Hematopoietic multipotent progenitor cell treated with erythropoietin and hydrocortisone succinate and interleukin-3 and kit ligand, for 15 days (in vitro differentiated cells): ENCODE measurements around the gene CCDC154.

Experiments
- DNase-seq: peaks from one replicate; pipeline ENCODE4 v3.0.0-alpha.2; 2015; ENCODE audit warnings: low spot score

Gene CCDC154

GRCh38 chr16:1435921-1436697, 8.2 kb downstream of the CCDC154 start:
- DNase-seq: no peak

- no peak for DNase-seq
Measured at GRCh38 chr16:1434644-1435592, 9.4 kb downstream of the CCDC154 start.

- DNase-seq: no peak
Measured at GRCh38 chr16:1433756-1434155, 10.6 kb downstream of the CCDC154 start.

GRCh38 chr16:1433263-1433560, 11.1 kb downstream of the CCDC154 start:
- no peak for DNase-seq

- DNase-seq: no peak
Measured at GRCh38 chr16:1432388-1433262, 11.7 kb downstream of the CCDC154 start.

- no peak for DNase-seq
Measured at GRCh38 chr16:1431497-1432270, 12.7 kb downstream of the CCDC154 start.

GRCh38 chr16:1430759-1431496, 13.4 kb downstream of the CCDC154 start, which contains the start of gene PERCC1:
PERCC1 (plus strand) TSS chr16:1431078; CDS start chr16:1432594, 1,516 bp downstream.
- no peak for DNase-seq

- DNase-seq: no peak
Measured at GRCh38 chr16:1430214-1430758, 14.1 kb downstream of the CCDC154 start.

GRCh38 chr16:1429631-1430030, 14.7 kb downstream of the CCDC154 start:
- DNase-seq: no peak

GRCh38 chr16:1429012-1429411, 15.3 kb downstream of the CCDC154 start:
- no peak for DNase-seq

- no peak for DNase-seq
Measured at GRCh38 chr16:1428511-1428910, 15.8 kb downstream of the CCDC154 start.

GRCh38 chr16:1427473-1428461, 16.6 kb downstream of the CCDC154 start:
- DNase-seq: no peak

- peak; percentile 8 for DNase-seq
Measured at GRCh38 chr16:1426734-1427471, 17.5 kb downstream of the CCDC154 start.

- DNase-seq: no peak
Measured at GRCh38 chr16:1425616-1426370, 18.6 kb downstream of the CCDC154 start.

- no peak for DNase-seq
Measured at GRCh38 chr16:1424028-1424427, 20.3 kb downstream of the CCDC154 start.

- no peak for DNase-seq
Measured at GRCh38 chr16:1422076-1422475, 22.3 kb downstream of the CCDC154 start.

- DNase-seq: peak; percentile 9
Measured at GRCh38 chr16:1420111-1420539, 24.2 kb downstream of the CCDC154 start.
